Endothelial cell of umbilical vein (primary cell): Measurements from ENCODE around the gene PRKACG. TPM values are rescaled to one million over a fixed set of nuclear protein-coding genes. Genes with fewer than 3 reads are reported as not detected.

Experiments
- BruUV-seq: library from RNA; stranded (reverse); fragments of 400-500 nt; replicated peaks from 2 replicates; lab custom pipeline; 2021; lab: Mats Ljungman, UMichigan
- CTCF ChIA-PET: fragments of 300-600, 350-600 bp; sonication (Branson Sonifier 250); formaldehyde crosslinking; loops from one replicate; lab custom pipeline; 2021; ENCODE audit warnings: antibody characterized with exemption, inconsistent platforms; lab: Charles Lee
- POLR2A ChIA-PET: fragments of 300-600, 350-600 bp; sonication (Branson Sonifier 250); formaldehyde crosslinking; loops from one replicate; lab custom pipeline; 2021; ENCODE audit warnings: antibody characterized with exemption, inconsistent platforms; lab: Charles Lee
- DNase-seq: peaks from one replicate; pipeline ENCODE4 v3.0.0-alpha.2; 2011; ENCODE audit warnings: low read depth, low spot score
- FAIRE-seq: peaks from 2 replicates; lab custom pipeline; 2011; peaks lifted over from hg19 to GRCh38; lab: Jason Lieb, UNC
- H2AFZ ChIP-seq: 2 replicates; pipeline ENCODE4 v1.6.0; 2012; ENCODE audit warnings: low read depth, low read length, control low read depth, inconsistent platforms
- H3K27ac ChIP-seq: 2 replicates; pipeline ENCODE4 v1.5.1; 2011; ENCODE audit warnings: low read depth, mild to moderate bottlenecking, control low read depth, low read length, moderate library complexity; ENCODE audit not compliant: insufficient read depth
- H3K27me3 ChIP-seq, 2 experiments: 2 replicates each; pipeline versions ENCODE4 v1.6.0 to v1.6.1; 2011; ENCODE audit warnings: low read length in 2 of 2, mixed read lengths in 1 of 2; ENCODE audit not compliant: control insufficient read depth in 2 of 2, insufficient read depth in 2 of 2
- H3K36me3 ChIP-seq, 2 experiments: 2 replicates in 1 of 2; 3 replicates in 1 of 2; pipeline ENCODE4 v1.5.1; 2011; ENCODE audit warnings: low read length in 2 of 2, mild to moderate bottlenecking in 1 of 2, moderate library complexity in 1 of 2; ENCODE audit not compliant: control insufficient read depth in 2 of 2, insufficient read depth in 2 of 2; ENCODE audit errors: extremely low read depth in 1 of 2
- H3K4me1 ChIP-seq: 3 replicates; pipeline ENCODE4 v1.5.1; 2011; ENCODE audit warnings: mild to moderate bottlenecking, low read length; ENCODE audit not compliant: control insufficient read depth, insufficient read depth; ENCODE audit errors: extremely low read depth
- H3K4me2 ChIP-seq: 2 replicates; pipeline ENCODE4 v1.6.1; 2011; ENCODE audit warnings: low read length, control low read depth, mixed read lengths; ENCODE audit not compliant: insufficient read depth
- H3K4me3 ChIP-seq, 3 experiments: fragments of 200-600 bp in 1 of 3; sonication (generic), shearing (Covaris generic) in 1 of 3; replicated peaks in 1 of 3; 2 replicates each; pipeline ENCODE4 v1.5.1; 2011 to 2016; ENCODE audit warnings: control low read depth in 3 of 3, low read length in 3 of 3, mild to moderate bottlenecking in 2 of 3, inconsistent platforms in 1 of 3, low read depth in 1 of 3, moderate library complexity in 1 of 3; ENCODE audit not compliant: insufficient read depth in 1 of 3
- H3K79me2 ChIP-seq: 2 replicates; pipeline ENCODE4 v1.6.0; 2012; ENCODE audit warnings: low read length, inconsistent platforms; ENCODE audit not compliant: control insufficient read depth, insufficient read depth
- H3K9ac ChIP-seq: replicated peaks from 2 replicates; pipeline ENCODE3; 2011; ENCODE audit warnings: low read length, control low read depth; ENCODE audit not compliant: insufficient read depth; ENCODE audit errors: extremely low read depth
- H3K9me1 ChIP-seq: replicated peaks from 3 replicates; pipeline ENCODE4 v1.6.0; 2011; ENCODE audit warnings: mild to moderate bottlenecking, low read length; ENCODE audit not compliant: control insufficient read depth, insufficient read depth; ENCODE audit errors: extremely low read depth
- H3K9me3 ChIP-seq: replicated peaks from 2 replicates; pipeline ENCODE4 v1.5.1; 2012; ENCODE audit warnings: low read length, inconsistent platforms; ENCODE audit not compliant: control insufficient read depth, insufficient read depth
- H4K20me1 ChIP-seq: replicated peaks from 2 replicates; pipeline ENCODE3; 2011; ENCODE audit warnings: mild to moderate bottlenecking, low read length; ENCODE audit not compliant: control insufficient read depth, insufficient read depth; ENCODE audit errors: extremely low read depth
- EZH2 ChIP-seq: IDR thresholded peaks from 2 replicates; pipeline ENCODE4 v1.6.1; 2012; ENCODE audit warnings: borderline replicate concordance, low read depth, mild to moderate bottlenecking, moderate library complexity, low read length, inconsistent platforms; ENCODE audit not compliant: severe bottlenecking
- FOS ChIP-seq: IDR thresholded peaks from 2 replicates; pipeline ENCODE4 v1.6.1; 2011; ENCODE audit warnings: mild to moderate bottlenecking, low read length, moderate library complexity, borderline replicate concordance; ENCODE audit not compliant: insufficient read depth
- GATA2 ChIP-seq: IDR thresholded peaks from 2 replicates; pipeline ENCODE4 v1.7.0; 2011; ENCODE audit warnings: low read depth, mild to moderate bottlenecking, moderate library complexity, mixed read lengths, low read length; ENCODE audit not compliant: insufficient read length, insufficient read depth
- JUN ChIP-seq: IDR thresholded peaks from 2 replicates; pipeline ENCODE4 v1.6.1; 2011; ENCODE audit warnings: borderline replicate concordance, low read depth; ENCODE audit not compliant: insufficient read length, insufficient read depth
- MYC ChIP-seq: IDR thresholded peaks from one replicate; pipeline ENCODE4 v1.6.1; 2011; ENCODE audit warnings: mild to moderate bottlenecking, low read depth, low read length
- POLR2A ChIP-seq: IDR thresholded peaks from 2 replicates; pipeline ENCODE4 v1.6.1; 2012; ENCODE audit warnings: low read depth, mild to moderate bottlenecking, control low read depth, low read length
- POLR2AphosphoS5 ChIP-seq: IDR thresholded peaks from 2 replicates; pipeline ENCODE4 v1.6.1; 2012; ENCODE audit warnings: low read depth, mild to moderate bottlenecking, control low read depth, low read length, moderate library complexity; ENCODE audit not compliant: insufficient read depth
- dilution Hi-C: fragments of 300-500 bp; cut with MboI; formaldehyde crosslinking; loops from one replicate; pipeline ENCODE4 v1.15.0; 2019; ENCODE audit warnings: low sequenced_read_pairs; ENCODE audit not compliant: extremely low pct_ligation_motif_present
- intact Hi-C: fragments of 100-400 bp; cut with micrococcal nuclease; formaldehyde crosslinking; loops from one replicate; pipeline ENCODE4 v1.10.0; 2022
- polyA plus RNA-seq, 4 experiments: library from polyadenylated mRNA; depleted of rRNA in 3 of 4; stranded (reverse) in 3 of 4; unstranded in 1 of 4; fragments of >200 nt; gene quantifications; 2 replicates each; pipeline versions ENCODE4 v1.2.1 to v1.2.3, GENCODE V29; 2011 to 2012; ENCODE audit warnings: missing spikeins in 1 of 4
- total RNA-seq: library from RNA; stranded (reverse); gene quantifications from 2 replicates; pipeline ENCODE4 v1.2.3, GENCODE V29; 2021
- TF ChIP-seq, protein P1 (sequence below), 2 donors: IDR thresholded peaks; 1 replicate in 1 of 2; 2 replicates in 1 of 2; pipeline ENCODE4 v1.5.1; 2011; ENCODE audit warnings: low read length in 2 of 2, mild to moderate bottlenecking in 2 of 2, moderate library complexity in 2 of 2, control low read depth in 1 of 2, inconsistent platforms in 1 of 2, low read depth in 1 of 2; ENCODE audit not compliant: insufficient read depth in 1 of 2; ENCODE audit errors: extremely low read depth in 1 of 2
- TF ChIP-seq, protein P2 (sequence below): IDR thresholded peaks from 2 replicates; pipeline ENCODE4 v1.6.1; 2011; ENCODE audit not compliant: insufficient read depth, insufficient read length

Gene PRKACG
- total and polyA plus RNA-seq, 2 donors (not counting 3 experiments of a cell fraction or from before 2014, with no cell fraction given) = not detected

DNA sequence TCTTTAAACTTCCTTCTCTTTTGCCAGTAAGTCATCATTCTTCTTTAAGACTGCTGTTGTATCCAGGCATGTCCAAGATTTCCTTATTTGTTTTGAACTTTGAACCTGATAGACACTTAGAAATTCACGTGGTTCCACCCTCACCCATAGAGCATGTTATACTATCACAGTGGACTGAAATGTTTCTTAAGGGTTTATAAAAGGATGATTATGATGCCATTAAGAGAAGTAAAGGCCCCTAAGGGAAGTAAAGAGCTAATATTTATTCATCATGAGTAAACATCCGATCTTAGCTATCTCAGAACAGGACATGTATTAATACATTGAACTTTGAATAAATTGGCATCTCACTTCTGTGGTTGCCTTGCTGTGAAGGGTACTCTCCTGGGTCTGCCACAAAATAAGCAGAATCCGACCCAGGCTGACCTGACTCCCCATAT lies 49.8 kb downstream of the PRKACG start:
- intact Hi-C loops (no loop called here), dilution Hi-C loops (no loop called here)
- no peak for FAIRE-seq
- no TSS peak for BruUV-seq
- ChIA-PET POLR2A (no interaction called here), CTCF (interaction anchor here (1.2 kb wide), 1 partner anchor 11 kb away, joined by 3 read pairs; no protein-coding TSS in a partner anchor)
- DNase-seq = no peak
- Histone ChIP-seq H3K27me3 (peaks cover 0 to 5% of the 10 kb centered on the region in 2 experiments), H4K20me1 (no peaks in the 10 kb centered on the region), H3K27ac (no peak overlapping the region), H3K79me2 (no peaks in the 10 kb centered on the region), H3K36me3 (no peaks in the 10 kb centered on the region), H3K4me1 (no peaks in the 10 kb centered on the region), H3K4me2 (no peak overlapping the region), H3K9ac (no peak overlapping the region), H2AFZ (no peak overlapping the region), H3K9me3 (no peaks in the 10 kb centered on the region), H3K4me3 (no peak overlapping the region), H3K9me1 (no peaks in the 10 kb centered on the region)
- TF ChIP-seq GATA2 (no peak), JUN (no peak), EZH2 (no peak), POLR2A (no peak), FOS (no peak), MYC (no peak), POLR2AphosphoS5 (no peak)
- TF ChIP-seq, protein P1, sequence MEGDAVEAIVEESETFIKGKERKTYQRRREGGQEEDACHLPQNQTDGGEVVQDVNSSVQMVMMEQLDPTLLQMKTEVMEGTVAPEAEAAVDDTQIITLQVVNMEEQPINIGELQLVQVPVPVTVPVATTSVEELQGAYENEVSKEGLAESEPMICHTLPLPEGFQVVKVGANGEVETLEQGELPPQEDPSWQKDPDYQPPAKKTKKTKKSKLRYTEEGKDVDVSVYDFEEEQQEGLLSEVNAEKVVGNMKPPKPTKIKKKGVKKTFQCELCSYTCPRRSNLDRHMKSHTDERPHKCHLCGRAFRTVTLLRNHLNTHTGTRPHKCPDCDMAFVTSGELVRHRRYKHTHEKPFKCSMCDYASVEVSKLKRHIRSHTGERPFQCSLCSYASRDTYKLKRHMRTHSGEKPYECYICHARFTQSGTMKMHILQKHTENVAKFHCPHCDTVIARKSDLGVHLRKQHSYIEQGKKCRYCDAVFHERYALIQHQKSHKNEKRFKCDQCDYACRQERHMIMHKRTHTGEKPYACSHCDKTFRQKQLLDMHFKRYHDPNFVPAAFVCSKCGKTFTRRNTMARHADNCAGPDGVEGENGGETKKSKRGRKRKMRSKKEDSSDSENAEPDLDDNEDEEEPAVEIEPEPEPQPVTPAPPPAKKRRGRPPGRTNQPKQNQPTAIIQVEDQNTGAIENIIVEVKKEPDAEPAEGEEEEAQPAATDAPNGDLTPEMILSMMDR (IDR thresholded peaks at IDR 0.05; ENCODE audit: extremely low read depth in 1 of 2, insufficient read depth in 1 of 2, low read depth in 1 of 2, low read length in 2 of 2) = no peak
- TF ChIP-seq, protein P2, sequence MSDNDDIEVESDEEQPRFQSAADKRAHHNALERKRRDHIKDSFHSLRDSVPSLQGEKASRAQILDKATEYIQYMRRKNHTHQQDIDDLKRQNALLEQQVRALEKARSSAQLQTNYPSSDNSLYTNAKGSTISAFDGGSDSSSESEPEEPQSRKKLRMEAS = no peak
